ENCODE results near the gene IL18. TPM values are rescaled to one million over a fixed set of nuclear protein-coding genes. Genes with fewer than 3 reads are reported as not detected.
"Not testable (repeated sequence)": the region's sequence is repeated elsewhere in the genome, so short reads cannot be mapped to it uniquely, and the experiment has no call there.

IL18 gene
- total RNA-seq, 6 experiments from 2014 or later = 2.7 to 7.2 (median 4.4) TPM

- H3K27me3 ChIP-seq = no peaks in the 10 kb centered on the region
- ATAC-seq (no peak), DNase-seq (no peak)
- TF ChIP-seq CTCF (IDR thresholded peaks at IDR 0.05) = no peak
- no peak for TF ChIP-seq POLR2A (IDR thresholded peaks at IDR 0.05)
- intact Hi-C loops (cut with DNase I) = no loop called here
- peaks cover 0 to 13% (median 0%) of the 10 kb centered on the region in 4 donors for H3K4me1 ChIP-seq
- WGBS (ENCODE audit: insufficient coverage, low coverage, low lambda C conversion rate, missing lambda C conversion rate) = 93% methylated on average over 10 of the region's 11 CpGs
- no peak overlapping the region for H3K4me3 ChIP-seq
- H3K9me3 ChIP-seq = no peaks in the 10 kb centered on the region
- no peak overlapping the region for H3K27ac ChIP-seq
- H3K36me3 ChIP-seq = peaks cover 0 to 37% (median 11%) of the 10 kb centered on the region in 4 donors
Observed at GRCh38 chr11:112097734-112098528, 66.0 kb downstream of the IL18 start.

- intact Hi-C loops (cut with DNase I) = no loop called here
- Histone ChIP-seq H3K27ac (no peak overlapping the region), H3K36me3 (peaks cover 0 to 53% (median 21%) of the 10 kb centered on the region in 4 donors), H3K27me3 (no peaks in the 10 kb centered on the region), H3K4me3 (no peak overlapping the region), H3K4me1 (peaks cover 0 to 13% (median 0%) of the 10 kb centered on the region in 4 donors), H3K9me3 (no peaks in the 10 kb centered on the region)
- TF ChIP-seq CTCF (IDR thresholded peaks at IDR 0.05) (no peak), POLR2A (IDR thresholded peaks at IDR 0.05) (no peak)
- ATAC-seq (no peak), DNase-seq (no peak)
Observed at GRCh38 chr11:112096194-112096593, 67.7 kb downstream of the IL18 start.

- H3K36me3 ChIP-seq = peaks cover 0 to 62% (median 28%) of the 10 kb centered on the region in 4 donors
- H3K9me3 ChIP-seq; intact Hi-C loops (cut with DNase I); H3K27ac ChIP-seq; H3K4me1 ChIP-seq; H3K4me3 ChIP-seq; DNase-seq; ATAC-seq; H3K27me3 ChIP-seq: not testable (repeated sequence)
- WGBS (ENCODE audit: insufficient coverage, low coverage, low lambda C conversion rate, missing lambda C conversion rate) = 95% methylated on average over 2 of the region's 2 CpGs
Observed at GRCh38 chr11:112095302-112095701, 68.6 kb downstream of the IL18 start.

Small RNAs within 50 kb of the gene (small RNA-seq; reads per million reads assigned to genes)
- 0 reads per million in 2 experiments for gene MRPS36P4

Other genes starting within 250 kb of the IL18 start
- gene C11orf52, start 245.2 kb downstream of the IL18 start, total RNA-seq = 10 to 100 TPM in 4 of 6 experiments, 1 to 10 TPM in 2; 6.4 to 12.6 (median 10.3) TPM
- gene DIXDC1, start 226.8 kb downstream of the IL18 start, total RNA-seq = 10 to 100 TPM in 1 of 6 experiments, 1 to 10 TPM in 5; 4.5 to 10.4 (median 8.0) TPM
- gene DLAT, start 138.7 kb downstream of the IL18 start, total RNA-seq = 10 to 100 TPM; 10.8 to 37.4 (median 23.3) TPM
- gene PIH1D2, start 90.1 kb downstream of the IL18 start, total RNA-seq = under 1 TPM; 0.37 to 0.80 (median 0.37) TPM
- 1 to 10 TPM; 4.7 to 7.7 (median 6.0) TPM for gene NKAPD1, start 89.8 kb downstream of the IL18 start, total RNA-seq
- 10 to 100 TPM; 27.9 to 36.6 (median 31.4) TPM for gene TIMM8B, start 77.3 kb downstream of the IL18 start, total RNA-seq
- gene SDHD, start 77.2 kb downstream of the IL18 start, total RNA-seq = 100 to 1,000 TPM; 114 to 191 (median 130) TPM
- under 1 TPM in 1 of 6 experiments, not detected in 5; 0.31 TPM for gene TEX12, start 3.3 kb upstream of the IL18 start, total RNA-seq
- 100 to 1,000 TPM in 2 of 6 experiments, 10 to 100 TPM in 4; 33.3 to 118 (median 75.5) TPM for gene BCO2, start 11.4 kb upstream of the IL18 start, total RNA-seq
- 10 to 100 TPM; 37.8 to 66.9 (median 55.4) TPM for gene PTS, start 62.3 kb upstream of the IL18 start, total RNA-seq
- gene PLET1, start 96.8 kb upstream of the IL18 start, total RNA-seq = not detected

All from right lobe of liver (tissue), 6 donors.